ENCODE measurements around the gene ETNK2.
A peak's percentile ranks its signal among the peaks of the same experiment; 100 is the strongest.

ETNK2 gene

GRCh38 chr1:204134103-204134502, 17.7 kb downstream of the ETNK2 start:
- Histone ChIP-seq H2AFZ (ENCODE audit: low read depth, low read length) (no peak overlapping the region), H3K18ac (ENCODE audit: low read depth in 1 of 2, low read length in 2 of 2) (no peak overlapping the region), H2BK120ac (ENCODE audit: low read depth, low read length) (no peak overlapping the region), H3K4ac (ENCODE audit: low read depth in 1 of 2, low read length in 2 of 2) (no peak overlapping the region), H3K9ac (ENCODE audit: low read length) (no peak overlapping the region), H3K9me3 (ENCODE audit: control insufficient read depth, low read length) (no peaks in the 10 kb centered on the region), H3K14ac (ENCODE audit: low read length in 2 of 2) (no peak overlapping the region), H3K4me3 (ENCODE audit: insufficient read depth in 1 of 2, low read depth in 1 of 2, low read length in 2 of 2) (no peak overlapping the region), H3K36me3 (ENCODE audit: control insufficient read depth in 1 of 2, insufficient read depth in 2 of 2, low read depth in 1 of 2, low read length in 2 of 2) (peaks cover 0 to 23% of the 10 kb centered on the region in 2 experiments), H2BK5ac (ENCODE audit: low read depth, low read length, poor library complexity, severe bottlenecking) (no peak overlapping the region), H3K4me2 (ENCODE audit: low read length, poor library complexity, severe bottlenecking) (no peak overlapping the region), H3K27me3 (ENCODE audit: control insufficient read depth in 1 of 2, insufficient read depth in 1 of 2, low read length in 2 of 2) (peaks cover 0 to 8% of the 10 kb centered on the region in 2 experiments), H3K23ac (ENCODE audit: low read length in 2 of 2) (no peak overlapping the region), H3K27ac (ENCODE audit: low read length, poor library complexity, severe bottlenecking) (no peak overlapping the region), H2BK12ac (ENCODE audit: low read length in 2 of 2) (no peak overlapping the region), H2AK5ac (ENCODE audit: low read length, severe bottlenecking) (no peak overlapping the region), H4K8ac (ENCODE audit: low read length) (no peak overlapping the region), H4K91ac (ENCODE audit: low read length) (no peak overlapping the region), H2BK15ac (ENCODE audit: low read depth, poor library complexity, severe bottlenecking) (no peak overlapping the region), H3K4me1 (ENCODE audit: control insufficient read depth, insufficient read depth, low read depth, low read length) (peaks cover 24% of the 10 kb centered on the region), H3K79me1 (replicated peaks; ENCODE audit: low read length, poor library complexity, severe bottlenecking) (no peaks in the 10 kb centered on the region)
- 81% methylated on average over 10 of the region's 11 CpGs for WGBS
- no peak for DNase-seq

DNA sequence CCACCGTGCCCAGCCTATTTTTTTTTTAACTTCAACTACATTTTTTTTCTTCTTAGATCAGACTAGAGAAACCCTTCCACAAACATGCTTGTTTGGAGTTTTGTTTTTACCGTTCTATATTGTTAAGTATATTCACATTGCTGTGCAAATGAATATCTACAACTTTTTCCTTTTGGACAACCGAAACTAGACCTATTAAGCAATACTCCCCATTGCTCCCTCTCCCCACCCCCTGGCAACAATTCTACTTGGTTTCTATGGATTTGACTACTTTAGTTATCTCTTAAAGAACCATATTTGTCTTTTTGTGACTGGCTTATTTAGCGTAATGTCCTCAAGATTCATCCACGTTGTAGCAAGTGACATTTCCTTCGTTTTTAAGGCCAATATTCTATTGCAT, 19.1 kb downstream of the ETNK2 start:
- no peak for DNase-seq
- WGBS, result 80% methylated on average over 2 of the region's 6 CpGs
- Histone ChIP-seq H2BK120ac (ENCODE audit: low read depth, low read length) (no peak overlapping the region), H3K9me3 (ENCODE audit: control insufficient read depth, low read length) (no peaks in the 10 kb centered on the region), H2AK5ac (ENCODE audit: low read length, severe bottlenecking) (no peak overlapping the region), H2BK12ac (ENCODE audit: low read length in 2 of 2) (no peak overlapping the region), H3K27me3 (ENCODE audit: control insufficient read depth in 1 of 2, insufficient read depth in 1 of 2, low read length in 2 of 2) (peaks cover 0 to 4% of the 10 kb centered on the region in 2 experiments), H3K79me1 (replicated peaks; ENCODE audit: low read length, poor library complexity, severe bottlenecking) (no peaks in the 10 kb centered on the region), H3K36me3 (ENCODE audit: control insufficient read depth in 1 of 2, insufficient read depth in 2 of 2, low read depth in 1 of 2, low read length in 2 of 2) (peaks cover 0 to 17% of the 10 kb centered on the region in 2 experiments), H3K18ac (ENCODE audit: low read depth in 1 of 2, low read length in 2 of 2) (no peak overlapping the region), H2AFZ (ENCODE audit: low read depth, low read length) (no peak overlapping the region), H3K4ac (ENCODE audit: low read depth in 1 of 2, low read length in 2 of 2) (no peak overlapping the region), H3K27ac (ENCODE audit: low read length, poor library complexity, severe bottlenecking) (no peak overlapping the region), H2BK5ac (ENCODE audit: low read depth, low read length, poor library complexity, severe bottlenecking) (no peak overlapping the region), H3K4me2 (ENCODE audit: low read length, poor library complexity, severe bottlenecking) (no peak overlapping the region), H3K23ac (ENCODE audit: low read length in 2 of 2) (no peak overlapping the region), H4K8ac (ENCODE audit: low read length) (no peak overlapping the region), H4K91ac (ENCODE audit: low read length) (no peak overlapping the region), H3K9ac (ENCODE audit: low read length) (no peak overlapping the region), H3K14ac (ENCODE audit: low read length in 2 of 2) (no peak overlapping the region), H3K4me1 (ENCODE audit: control insufficient read depth, insufficient read depth, low read depth, low read length) (peaks cover 29% of the 10 kb centered on the region), H3K4me3 (ENCODE audit: insufficient read depth in 1 of 2, low read depth in 1 of 2, low read length in 2 of 2) (no peak overlapping the region), H2BK15ac (ENCODE audit: low read depth, poor library complexity, severe bottlenecking) (no peak overlapping the region)

DNA sequence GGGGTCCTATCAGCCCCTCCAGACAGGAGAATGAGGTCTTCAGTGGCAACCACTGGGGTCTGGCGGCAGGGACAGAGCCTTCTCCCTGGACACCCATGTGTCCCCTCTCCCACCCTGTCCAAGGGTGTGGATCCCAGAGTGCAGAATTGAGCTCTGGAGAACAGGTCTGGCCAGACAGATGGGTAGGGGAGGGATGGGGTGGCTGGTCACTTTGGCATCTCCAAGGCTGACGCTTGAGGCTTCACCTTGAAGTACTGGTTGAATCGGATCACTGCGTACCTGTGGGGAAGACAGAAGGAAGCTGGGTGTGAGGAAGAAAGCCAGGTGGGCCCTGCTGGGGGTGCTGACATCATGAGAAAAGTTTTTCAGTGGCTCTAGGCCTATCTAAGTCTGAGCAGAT, 19.9 kb downstream of the ETNK2 start:
- no peak overlapping the region for H4K8ac ChIP-seq (ENCODE audit: low read length)

GRCh38 chr1:204130981-204131892, 20.6 kb downstream of the ETNK2 start:
- peak overlapping the region; percentile 19 for H3K4me2 ChIP-seq (ENCODE audit: low read length, poor library complexity, severe bottlenecking)
- H3K79me1 ChIP-seq (replicated peaks; ENCODE audit: low read length, poor library complexity, severe bottlenecking), result no peaks in the 10 kb centered on the region
- H3K4me1 ChIP-seq (ENCODE audit: control insufficient read depth, insufficient read depth, low read depth, low read length), result peaks cover 29% of the 10 kb centered on the region
- 66% methylated on average over 8 of the region's 11 CpGs for WGBS
- peak overlapping the region; percentile 62 for H4K8ac ChIP-seq (ENCODE audit: low read length)
- H2AFZ ChIP-seq (ENCODE audit: low read depth, low read length), result no peak overlapping the region
- peak; percentile 84 for DNase-seq
- peak overlapping the region; percentile 43 for H3K27ac ChIP-seq (ENCODE audit: low read length, poor library complexity, severe bottlenecking)
- peak overlapping the region in 1 of 2 experiments; percentile 23 for H3K14ac ChIP-seq (ENCODE audit: low read length in 2 of 2)
- H3K27me3 ChIP-seq (ENCODE audit: control insufficient read depth in 1 of 2, insufficient read depth in 1 of 2, low read length in 2 of 2), result no peaks in the 10 kb centered on the region
- peak overlapping the region; percentile 56 for H3K9ac ChIP-seq (ENCODE audit: low read length)
- H2BK12ac ChIP-seq (ENCODE audit: low read length in 2 of 2), result peak overlapping the region; percentile 9 to 49
- peak overlapping the region; percentile 75 to 87 for H3K18ac ChIP-seq (ENCODE audit: low read depth in 1 of 2, low read length in 2 of 2)
- peaks cover 4 to 15% of the 10 kb centered on the region in 2 experiments for H3K36me3 ChIP-seq (ENCODE audit: control insufficient read depth in 1 of 2, insufficient read depth in 2 of 2, low read depth in 1 of 2, low read length in 2 of 2)
- peak overlapping the region; percentile 51 for H2BK120ac ChIP-seq (ENCODE audit: low read depth, low read length)
- no peak overlapping the region for H3K4me3 ChIP-seq (ENCODE audit: insufficient read depth in 1 of 2, low read depth in 1 of 2, low read length in 2 of 2)
- no peak overlapping the region for H2BK15ac ChIP-seq (ENCODE audit: low read depth, poor library complexity, severe bottlenecking)
- no peak overlapping the region for H2BK5ac ChIP-seq (ENCODE audit: low read depth, low read length, poor library complexity, severe bottlenecking)
- H4K91ac ChIP-seq (ENCODE audit: low read length), result peak overlapping the region; percentile 92
- peak overlapping the region; percentile 11 to 41 for H3K4ac ChIP-seq (ENCODE audit: low read depth in 1 of 2, low read length in 2 of 2)
- H3K9me3 ChIP-seq (ENCODE audit: control insufficient read depth, low read length), result no peaks in the 10 kb centered on the region
- H3K23ac ChIP-seq (ENCODE audit: low read length in 2 of 2), result no peak overlapping the region
- H2AK5ac ChIP-seq (ENCODE audit: low read length, severe bottlenecking), result peak overlapping the region; percentile 55

More for the DNA sequence above, 19.9 kb downstream of the ETNK2 start:
- no peak overlapping the region for H3K27ac ChIP-seq (ENCODE audit: low read length, poor library complexity, severe bottlenecking)
- no peak overlapping the region for H3K23ac ChIP-seq (ENCODE audit: low read length in 2 of 2)
- no peak for DNase-seq
- H3K4me3 ChIP-seq (ENCODE audit: insufficient read depth in 1 of 2, low read depth in 1 of 2, low read length in 2 of 2), result no peak overlapping the region
- no peak overlapping the region for H3K4ac ChIP-seq (ENCODE audit: low read depth in 1 of 2, low read length in 2 of 2)
- no peak overlapping the region for H2BK5ac ChIP-seq (ENCODE audit: low read depth, low read length, poor library complexity, severe bottlenecking)
- H4K91ac ChIP-seq (ENCODE audit: low read length), result no peak overlapping the region
- H3K36me3 ChIP-seq (ENCODE audit: control insufficient read depth in 1 of 2, insufficient read depth in 2 of 2, low read depth in 1 of 2, low read length in 2 of 2), result peaks cover 0 to 16% of the 10 kb centered on the region in 2 experiments
- peaks cover 0 to 2% of the 10 kb centered on the region in 2 experiments for H3K27me3 ChIP-seq (ENCODE audit: control insufficient read depth in 1 of 2, insufficient read depth in 1 of 2, low read length in 2 of 2)
- H2AFZ ChIP-seq (ENCODE audit: low read depth, low read length), result no peak overlapping the region
- peaks cover 29% of the 10 kb centered on the region for H3K4me1 ChIP-seq (ENCODE audit: control insufficient read depth, insufficient read depth, low read depth, low read length)
- no peaks in the 10 kb centered on the region for H3K9me3 ChIP-seq (ENCODE audit: control insufficient read depth, low read length)
- H2BK120ac ChIP-seq (ENCODE audit: low read depth, low read length), result no peak overlapping the region
- H3K9ac ChIP-seq (ENCODE audit: low read length), result no peak overlapping the region
- WGBS, result 89% methylated on average over 3 of the region's 4 CpGs
- H2BK15ac ChIP-seq (ENCODE audit: low read depth, poor library complexity, severe bottlenecking), result no peak overlapping the region
- peak overlapping the region in 1 of 2 experiments; percentile 57 for H2BK12ac ChIP-seq (ENCODE audit: low read length in 2 of 2)
- H3K18ac ChIP-seq (ENCODE audit: low read depth in 1 of 2, low read length in 2 of 2), result no peak overlapping the region
- no peak overlapping the region for H3K14ac ChIP-seq (ENCODE audit: low read length in 2 of 2)
- H2AK5ac ChIP-seq (ENCODE audit: low read length, severe bottlenecking), result peak overlapping the region; percentile 4
- H3K79me1 ChIP-seq (replicated peaks; ENCODE audit: low read length, poor library complexity, severe bottlenecking), result no peaks in the 10 kb centered on the region
- no peak overlapping the region for H3K4me2 ChIP-seq (ENCODE audit: low read length, poor library complexity, severe bottlenecking)
